ENCODE results near the gene TBC1D22A.
A peak's percentile ranks its signal among the peaks of the same experiment; 100 is the strongest.

TBC1D22A gene

DNA sequence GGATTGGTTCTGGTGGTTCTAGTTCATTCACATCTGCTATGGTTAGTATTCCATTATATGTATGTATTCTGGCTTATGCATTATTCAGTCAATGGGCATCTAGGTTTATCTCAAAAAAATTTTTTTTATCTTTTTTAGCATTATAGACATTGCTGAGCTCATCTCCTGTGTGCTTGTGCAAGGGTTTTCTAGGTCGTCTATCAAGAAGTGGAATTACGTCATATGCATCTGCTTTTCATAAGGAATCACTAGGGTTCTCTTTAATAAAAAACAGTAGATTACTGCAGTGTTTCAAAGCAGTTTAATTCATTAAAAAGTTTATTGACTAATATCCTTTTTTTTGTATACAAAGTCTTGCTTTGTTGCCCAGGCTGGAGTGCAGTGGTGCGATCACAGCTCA lies 21.3 kb downstream of the TBC1D22A start:
- TF ChIP-seq, protein P1, sequence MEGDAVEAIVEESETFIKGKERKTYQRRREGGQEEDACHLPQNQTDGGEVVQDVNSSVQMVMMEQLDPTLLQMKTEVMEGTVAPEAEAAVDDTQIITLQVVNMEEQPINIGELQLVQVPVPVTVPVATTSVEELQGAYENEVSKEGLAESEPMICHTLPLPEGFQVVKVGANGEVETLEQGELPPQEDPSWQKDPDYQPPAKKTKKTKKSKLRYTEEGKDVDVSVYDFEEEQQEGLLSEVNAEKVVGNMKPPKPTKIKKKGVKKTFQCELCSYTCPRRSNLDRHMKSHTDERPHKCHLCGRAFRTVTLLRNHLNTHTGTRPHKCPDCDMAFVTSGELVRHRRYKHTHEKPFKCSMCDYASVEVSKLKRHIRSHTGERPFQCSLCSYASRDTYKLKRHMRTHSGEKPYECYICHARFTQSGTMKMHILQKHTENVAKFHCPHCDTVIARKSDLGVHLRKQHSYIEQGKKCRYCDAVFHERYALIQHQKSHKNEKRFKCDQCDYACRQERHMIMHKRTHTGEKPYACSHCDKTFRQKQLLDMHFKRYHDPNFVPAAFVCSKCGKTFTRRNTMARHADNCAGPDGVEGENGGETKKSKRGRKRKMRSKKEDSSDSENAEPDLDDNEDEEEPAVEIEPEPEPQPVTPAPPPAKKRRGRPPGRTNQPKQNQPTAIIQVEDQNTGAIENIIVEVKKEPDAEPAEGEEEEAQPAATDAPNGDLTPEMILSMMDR (IDR thresholded peaks at IDR 0.05; ENCODE audit: low read depth, low read length), result no peak
- no peak for DNase-seq (ENCODE audit: low read depth in 2 of 2)
- H3K4me3 ChIP-seq (replicated peaks in 1 of 2; ENCODE audit: low read depth in 2 of 2, low read length in 2 of 2), result no peak overlapping the region

DNA sequence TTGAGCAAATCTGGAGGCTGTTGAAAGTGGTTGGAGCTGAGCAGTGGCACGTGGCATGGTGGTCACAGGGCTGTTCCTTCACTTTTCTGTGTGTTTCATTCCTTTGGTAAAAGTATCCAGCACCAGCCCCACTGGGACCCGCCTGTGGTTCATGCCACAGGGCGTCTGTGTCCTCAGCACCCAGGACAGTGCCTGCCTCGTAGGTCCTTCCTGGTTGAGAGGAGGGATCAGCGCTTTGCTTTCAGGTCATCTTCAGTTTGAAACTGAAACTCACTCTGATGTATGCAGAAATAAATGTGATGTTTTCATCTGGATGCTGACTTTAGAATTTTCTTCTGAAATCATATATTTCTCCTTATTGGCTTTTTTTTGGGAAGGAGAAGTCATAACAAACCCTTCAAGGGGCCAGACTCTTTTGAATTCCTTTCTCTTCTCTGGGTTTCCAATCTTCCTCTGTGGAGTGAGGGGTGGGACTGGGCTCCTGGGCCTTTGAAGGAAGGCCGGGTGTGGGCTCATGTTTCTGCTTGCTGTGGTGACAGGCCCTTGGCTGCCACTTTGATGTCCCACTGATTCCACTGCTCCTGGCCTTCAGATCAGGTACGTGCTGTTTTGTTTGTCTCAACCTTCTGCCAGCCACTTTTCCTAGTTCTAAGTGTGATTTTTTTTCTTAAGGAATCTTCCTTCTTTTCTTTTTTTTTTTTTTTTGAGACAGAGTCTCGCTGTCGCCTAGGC lies 26.2 kb downstream of the TBC1D22A start:
- no peak for DNase-seq (ENCODE audit: low read depth in 2 of 2)
- no peak overlapping the region for H3K4me3 ChIP-seq (replicated peaks in 1 of 2; ENCODE audit: low read depth in 2 of 2, low read length in 2 of 2)
- TF ChIP-seq, protein P1 (IDR thresholded peaks at IDR 0.05; ENCODE audit: low read depth, low read length), result no peak

DNA sequence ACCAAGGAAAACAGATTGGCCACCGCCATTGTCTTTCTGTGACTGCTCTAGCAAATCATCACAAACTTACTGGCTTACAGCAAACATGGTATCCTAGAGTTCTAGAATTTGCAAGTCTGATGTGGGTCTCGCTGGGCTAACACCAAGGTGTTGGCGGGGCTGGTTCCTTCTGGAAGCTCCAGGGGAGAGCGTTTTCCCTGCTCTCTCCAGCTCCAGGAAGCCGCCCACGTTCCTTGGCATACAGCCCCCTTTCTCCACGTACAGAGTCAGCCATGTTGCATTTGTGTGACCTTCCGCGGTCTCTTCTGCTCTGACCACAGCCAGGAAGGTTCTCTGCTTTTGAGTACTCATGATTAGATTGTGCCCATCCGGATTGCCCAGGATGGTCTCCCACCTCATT lies 27.5 kb downstream of the TBC1D22A start:
- no peak for DNase-seq (ENCODE audit: low read depth in 2 of 2)
- no peak overlapping the region for H3K4me3 ChIP-seq (replicated peaks in 1 of 2; ENCODE audit: low read depth in 2 of 2, low read length in 2 of 2)
- TF ChIP-seq, protein P1 (IDR thresholded peaks at IDR 0.05; ENCODE audit: low read depth, low read length), result no peak

DNA sequence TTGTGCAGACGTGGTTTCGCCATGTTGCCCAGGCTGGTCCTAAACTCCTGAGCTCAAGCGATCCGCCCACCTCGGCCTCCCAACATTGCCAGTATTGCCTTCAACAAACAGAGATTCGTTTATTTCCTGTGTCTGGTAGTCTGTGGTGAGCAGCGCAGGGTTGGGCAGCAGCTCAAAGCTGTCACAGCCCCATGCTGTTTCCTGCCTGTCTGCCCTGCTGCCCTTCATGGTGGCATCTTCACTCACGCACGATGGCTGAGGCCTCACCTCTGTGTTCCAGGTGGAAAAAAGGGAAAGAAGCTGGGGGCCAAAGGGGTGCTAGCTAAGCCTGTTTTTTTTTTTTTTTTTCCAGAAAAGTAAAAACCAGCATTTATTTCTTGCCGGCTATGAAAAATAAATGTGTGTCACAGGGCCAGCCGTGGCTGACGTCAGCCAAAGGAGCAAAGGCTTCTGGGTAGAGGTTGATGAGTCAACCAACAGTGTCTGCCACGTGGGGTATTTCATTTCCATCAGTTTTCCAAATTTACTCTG lies 28.8 kb downstream of the TBC1D22A start:
- DNase-seq (ENCODE audit: low read depth in 2 of 2), result peak; percentile 27 to 77

DNA sequence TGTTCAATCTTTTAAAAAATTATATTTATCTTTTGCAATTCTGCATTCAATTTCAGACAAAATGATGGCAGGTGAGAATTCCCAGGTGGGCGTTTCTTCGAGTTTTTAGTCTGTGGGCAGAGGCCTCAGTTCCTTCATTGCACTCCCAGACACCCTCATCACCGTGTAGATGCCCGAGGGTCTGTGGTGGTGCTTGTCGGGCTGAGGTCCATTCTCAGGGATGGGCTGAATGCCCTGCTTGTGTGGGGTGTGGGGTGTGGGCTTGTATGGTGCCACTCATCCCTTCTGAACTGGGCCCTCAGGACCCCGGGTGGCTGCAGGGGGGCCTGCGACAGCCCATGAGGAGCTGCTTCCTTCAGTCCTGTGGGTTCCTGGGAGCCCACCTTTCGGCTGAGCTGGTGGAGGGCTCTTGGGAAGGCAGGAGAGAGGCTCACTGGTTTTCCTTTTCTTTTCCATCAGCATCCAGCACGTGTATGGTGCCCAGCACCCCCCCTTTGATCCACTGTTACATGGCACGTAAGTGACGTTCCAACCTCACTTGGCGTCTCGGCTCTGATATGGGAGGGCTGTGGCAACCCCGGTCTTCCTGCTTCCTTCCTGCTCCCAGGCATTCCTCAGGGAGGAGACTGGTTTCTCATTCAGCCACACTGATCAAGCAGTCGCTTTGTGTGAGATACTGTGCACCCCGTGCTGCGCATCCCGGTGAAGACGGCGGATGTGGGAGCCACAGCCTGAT lies 29.8 kb downstream of the TBC1D22A start:
- TF ChIP-seq, protein P1 (IDR thresholded peaks at IDR 0.05; ENCODE audit: low read depth, low read length), result no peak
- H3K4me3 ChIP-seq (replicated peaks in 1 of 2; ENCODE audit: low read depth in 2 of 2, low read length in 2 of 2), result no peak overlapping the region
- no peak for DNase-seq (ENCODE audit: low read depth in 2 of 2)

More for the DNA sequence above, 28.8 kb downstream of the TBC1D22A start:
- no peak overlapping the region for H3K4me3 ChIP-seq (replicated peaks in 1 of 2; ENCODE audit: low read depth in 2 of 2, low read length in 2 of 2)
- TF ChIP-seq, protein P1 (IDR thresholded peaks at IDR 0.05; ENCODE audit: low read depth, low read length), result no peak

DNA sequence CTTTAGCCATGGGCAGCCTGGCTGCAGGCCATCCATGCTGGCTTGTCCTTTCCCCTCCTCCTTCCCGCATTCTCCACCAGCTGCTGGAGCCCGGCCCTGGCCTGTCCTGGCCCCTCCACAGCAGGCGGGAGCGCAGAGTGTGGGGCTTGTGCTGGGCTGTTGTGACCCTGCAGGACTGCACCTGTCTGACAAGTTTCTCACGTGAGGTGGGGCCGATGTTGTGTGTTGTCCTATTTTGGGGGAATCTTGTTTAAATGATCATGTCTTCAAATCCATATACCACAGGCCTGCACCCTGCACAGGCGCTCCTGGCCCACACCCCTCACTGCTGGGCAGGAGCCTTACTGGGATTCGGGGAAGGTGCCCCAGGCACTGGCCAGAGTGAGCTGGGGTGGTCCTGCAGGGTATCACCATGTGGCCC lies 30.4 kb downstream of the TBC1D22A start:
- H3K4me3 ChIP-seq (replicated peaks in 1 of 2; ENCODE audit: low read depth in 2 of 2, low read length in 2 of 2), result no peak overlapping the region
- TF ChIP-seq, protein P1 (IDR thresholded peaks at IDR 0.05; ENCODE audit: low read depth, low read length), result no peak
- DNase-seq (ENCODE audit: low read depth in 2 of 2), result no peak
